Measurements from ENCODE around the gene MCRS1. TPM values are rescaled to one million over a fixed set of nuclear protein-coding genes. Genes with fewer than 3 reads are reported as not detected.
"Not testable (repeated sequence)": the region's sequence is repeated elsewhere in the genome, so short reads cannot be mapped to it uniquely, and the experiment has no call there.

MCRS1 gene
- total RNA-seq, 4 donors from 2014 or later, result 42.4 to 73.6 (median 61.1) TPM

- TF ChIP-seq POLR2AphosphoS5 (IDR thresholded peaks at IDR 0.05) (no peak), POLR2A (IDR thresholded peaks at IDR 0.05) (no peak), CTCF (IDR thresholded peaks at IDR 0.05) (no peak), EP300 (IDR thresholded peaks at IDR 0.05) (no peak)
- Histone ChIP-seq H3K36me3 (no peaks in the 10 kb centered on the region), H3K9me3 (no peaks in the 10 kb centered on the region), H3K27me3 (no peaks in the 10 kb centered on the region), H3K27ac (no peak overlapping the region), H3K4me1 (no peaks in the 10 kb centered on the region), H3K4me3 (no peak overlapping the region)
- DNase-seq (ENCODE audit: low spot score in 2 of 2), result no peak
- 75% methylated on average over 1 of the region's 1 CpG for WGBS
Observed at GRCh38 chr12:49609875-49610154, 41.9 kb upstream of the MCRS1 start.

- Histone ChIP-seq H3K9me3 (no peaks in the 10 kb centered on the region), H3K4me1 (no peaks in the 10 kb centered on the region), H3K27me3 (no peaks in the 10 kb centered on the region), H3K36me3 (no peaks in the 10 kb centered on the region), H3K4me3 (no peak overlapping the region), H3K27ac (no peak overlapping the region)
- no CpG with 5 or more reads among the region's 2 CpGs for WGBS
- DNase-seq (ENCODE audit: low spot score in 2 of 2), result no peak
- TF ChIP-seq POLR2A (IDR thresholded peaks at IDR 0.05) (no peak), POLR2AphosphoS5 (IDR thresholded peaks at IDR 0.05) (no peak), EP300 (IDR thresholded peaks at IDR 0.05) (no peak), CTCF (IDR thresholded peaks at IDR 0.05) (no peak)
Observed at GRCh38 chr12:49609059-49609874, 41.3 kb upstream of the MCRS1 start.

- not testable (repeated sequence) for H3K27me3 ChIP-seq; DNase-seq (ENCODE audit: low spot score in 2 of 2); H3K27ac ChIP-seq; H3K36me3 ChIP-seq; H3K4me3 ChIP-seq; H3K4me1 ChIP-seq; H3K9me3 ChIP-seq
- WGBS, result 100% methylated on average over 4 of the region's 4 CpGs
Observed at GRCh38 chr12:49605539-49605938, 37.6 kb upstream of the MCRS1 start, which contains the start of gene FAM186B. Gene FAM186B (minus strand): TSS chr12:49605639. CDS start chr12:49605477, 162 bp downstream.

- 67% methylated on average over 5 of the region's 5 CpGs for WGBS
- Histone ChIP-seq H3K4me1 (no peaks in the 10 kb centered on the region), H3K4me3 (no peak overlapping the region), H3K27ac (no peak overlapping the region), H3K9me3 (no peaks in the 10 kb centered on the region), H3K27me3 (no peaks in the 10 kb centered on the region), H3K36me3 (peaks cover 3% of the 10 kb centered on the region)
- TF ChIP-seq CTCF (IDR thresholded peaks at IDR 0.05) (no peak), POLR2AphosphoS5 (IDR thresholded peaks at IDR 0.05) (no peak), EP300 (IDR thresholded peaks at IDR 0.05) (no peak), POLR2A (IDR thresholded peaks at IDR 0.05) (no peak)
- DNase-seq (ENCODE audit: low spot score in 2 of 2), result no peak
Observed at GRCh38 chr12:49604856-49605255, 36.9 kb upstream of the MCRS1 start.

- 100% methylated on average over 1 of the region's 1 CpG for WGBS
- TF ChIP-seq POLR2A (IDR thresholded peaks at IDR 0.05), result no peak
- no peak for TF ChIP-seq EP300 (IDR thresholded peaks at IDR 0.05)
- TF ChIP-seq POLR2AphosphoS5 (IDR thresholded peaks at IDR 0.05), result no peak
- no peak for TF ChIP-seq CTCF (IDR thresholded peaks at IDR 0.05)
- H3K36me3 ChIP-seq, result peaks cover 3% of the 10 kb centered on the region
Observed at GRCh38 chr12:49603721-49604120, 35.8 kb upstream of the MCRS1 start.

More at GRCh38 chr12:49603721-49604120, 35.8 kb upstream of the MCRS1 start:
- no peak overlapping the region for H3K27ac ChIP-seq
- no peaks in the 10 kb centered on the region for H3K4me1 ChIP-seq
- DNase-seq (ENCODE audit: low spot score in 2 of 2), result no peak
- H3K27me3 ChIP-seq, result no peaks in the 10 kb centered on the region
- no peak overlapping the region for H3K4me3 ChIP-seq
- no peaks in the 10 kb centered on the region for H3K9me3 ChIP-seq
